Transverse colon (tissue), 3 donors: ENCODE measurements around the gene SMG6.

Experiments used
- POLR2A ChIP-seq: fragments of 450-650 bp; IDR thresholded peaks from one replicate; pipeline ENCODE4 v1.6.1; 2016; ENCODE audit warnings: antibody characterized with exemption, mild to moderate bottlenecking, moderate library complexity
- TF ChIP-seq, protein P1 (sequence below), 5 experiments: fragments of 200-600 bp in 3 of 5; fragments of 450-650 bp in 2 of 5; sonication (generic) in 3 of 5; IDR thresholded peaks; 1 replicate in 2 of 5; 2 replicates in 3 of 5; pipeline ENCODE4 v1.5.1; 2016 to 2017; ENCODE audit warnings: antibody characterized with exemption in 5 of 5, inconsistent platforms in 3 of 5, mild to moderate bottlenecking in 2 of 5, moderate library complexity in 1 of 5

- TF ChIP-seq, protein P1, sequence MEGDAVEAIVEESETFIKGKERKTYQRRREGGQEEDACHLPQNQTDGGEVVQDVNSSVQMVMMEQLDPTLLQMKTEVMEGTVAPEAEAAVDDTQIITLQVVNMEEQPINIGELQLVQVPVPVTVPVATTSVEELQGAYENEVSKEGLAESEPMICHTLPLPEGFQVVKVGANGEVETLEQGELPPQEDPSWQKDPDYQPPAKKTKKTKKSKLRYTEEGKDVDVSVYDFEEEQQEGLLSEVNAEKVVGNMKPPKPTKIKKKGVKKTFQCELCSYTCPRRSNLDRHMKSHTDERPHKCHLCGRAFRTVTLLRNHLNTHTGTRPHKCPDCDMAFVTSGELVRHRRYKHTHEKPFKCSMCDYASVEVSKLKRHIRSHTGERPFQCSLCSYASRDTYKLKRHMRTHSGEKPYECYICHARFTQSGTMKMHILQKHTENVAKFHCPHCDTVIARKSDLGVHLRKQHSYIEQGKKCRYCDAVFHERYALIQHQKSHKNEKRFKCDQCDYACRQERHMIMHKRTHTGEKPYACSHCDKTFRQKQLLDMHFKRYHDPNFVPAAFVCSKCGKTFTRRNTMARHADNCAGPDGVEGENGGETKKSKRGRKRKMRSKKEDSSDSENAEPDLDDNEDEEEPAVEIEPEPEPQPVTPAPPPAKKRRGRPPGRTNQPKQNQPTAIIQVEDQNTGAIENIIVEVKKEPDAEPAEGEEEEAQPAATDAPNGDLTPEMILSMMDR (IDR thresholded peaks at IDR 0.05), result peak; percentile 62 to 78 (median 69)
- no peak for TF ChIP-seq POLR2A
These were observed 277.8 kb downstream of the SMG6 start for GRCh38 chr17:2025622-2026309.
